ENCODE results near the gene DGCR2.

- TF ChIP-seq CTCF (IDR thresholded peaks at IDR 0.05 in 8 of 11, conservative IDR thresholded peaks at IDR 0.05 in 3 of 11), result no peak
- TF ChIP-seq POLR2A (IDR thresholded peaks at IDR 0.05), result no peak
- no peak for TF ChIP-seq POLR2AphosphoS5 (IDR thresholded peaks at IDR 0.05)
Measured at GRCh38 chr22:19107730-19108074, 14.5 kb downstream of the DGCR2 start.

Data from spleen (tissue), 7 donors.